H1 (cell line): ENCODE measurements around the gene SAMD4A. TPM values are rescaled to one million over a fixed set of nuclear protein-coding genes. Genes with fewer than 3 reads are reported as not detected.

Source experiments
- CTCF ChIA-PET: fragments of 300-600 bp; sonication (Branson Sonifier 250); formaldehyde crosslinking; loops from one replicate; lab custom pipeline; 2021; ENCODE audit not compliant: partially characterized antibody; lab: Charles Lee
- POLR2A ChIA-PET: fragments of 300-600 bp; sonication (Branson Sonifier 250); formaldehyde crosslinking; loops from one replicate; lab custom pipeline; 2021; ENCODE audit warnings: inconsistent platforms; ENCODE audit not compliant: partially characterized antibody; lab: Charles Lee
- DNase-seq, 2 experiments: peaks; one replicate each; pipeline versions ENCODE4 v3.0.0 to v3.0.0-alpha.2; 2010 to 2022; ENCODE audit warnings: low spot score in 2 of 2, low read depth in 1 of 2, mixed read lengths in 1 of 2
- FAIRE-seq: peaks from 2 replicates; lab custom pipeline; 2011; peaks lifted over from hg19 to GRCh38; lab: Jason Lieb, UNC
- H2AFZ ChIP-seq: 2 replicates; pipeline ENCODE4 v1.8.1; 2012; ENCODE audit warnings: low read length, inconsistent platforms
- H2AK5ac ChIP-seq: 2 replicates; pipeline ENCODE4 v1.6.1; 2013; ENCODE audit warnings: low read depth, low read length
- H2BK120ac ChIP-seq: replicated peaks from 2 replicates; pipeline ENCODE3; 2013; ENCODE audit warnings: low read depth, low read length, inconsistent platforms
- H2BK12ac ChIP-seq: 2 replicates; pipeline ENCODE4 v1.6.1; 2013; ENCODE audit warnings: low read depth, low read length
- H2BK15ac ChIP-seq: 2 replicates; pipeline ENCODE4 v1.6.1; 2013; ENCODE audit warnings: low read length
- H2BK20ac ChIP-seq: 2 replicates; pipeline ENCODE4 v1.6.1; 2013; ENCODE audit warnings: low read length
- H2BK5ac ChIP-seq: 2 replicates; pipeline ENCODE4 v1.6.1; 2013; ENCODE audit warnings: low read depth, low read length
- H3K14ac ChIP-seq: 2 replicates; pipeline ENCODE4 v1.6.1; 2013; ENCODE audit warnings: inconsistent platforms; ENCODE audit not compliant: insufficient read length
- H3K18ac ChIP-seq: 2 replicates; pipeline ENCODE4 v1.6.1; 2013; ENCODE audit warnings: low read length; ENCODE audit errors: extremely low read depth
- H3K23ac ChIP-seq: 2 replicates; pipeline ENCODE4 v1.6.1; 2013; ENCODE audit warnings: inconsistent platforms; ENCODE audit not compliant: insufficient read length
- H3K23me2 ChIP-seq: 2 replicates; pipeline ENCODE4 v1.6.1; 2013; ENCODE audit warnings: low read depth, low read length
- H3K27ac ChIP-seq: 2 replicates; pipeline ENCODE4 v1.6.1; 2011; ENCODE audit warnings: low read depth, low read length, inconsistent platforms
- H3K27me3 ChIP-seq, 4 experiments: replicated peaks in 1 of 4; 1 replicate in 1 of 4; 2 replicates in 3 of 4; pipeline versions ENCODE4 v1.6.1 to v1.8.1; 2011 to 2013; ENCODE audit warnings: low read length in 3 of 4, mild to moderate bottlenecking in 3 of 4, inconsistent platforms in 2 of 4, mixed read lengths in 2 of 4, moderate library complexity in 1 of 4; ENCODE audit not compliant: control insufficient read depth in 3 of 4, insufficient read depth in 3 of 4; ENCODE audit errors: extremely low read depth in 1 of 4
- H3K36me3 ChIP-seq, 4 experiments: 2 replicates each; pipeline versions ENCODE4 v1.6.1 to v1.8.1; 2011 to 2013; ENCODE audit warnings: mild to moderate bottlenecking in 4 of 4, low read length in 3 of 4, moderate library complexity in 2 of 4, control low read depth in 1 of 4, inconsistent platforms in 1 of 4; ENCODE audit not compliant: insufficient read depth in 4 of 4, control insufficient read depth in 2 of 4
- H3K4ac ChIP-seq: replicated peaks from 2 replicates; pipeline ENCODE3; 2013; ENCODE audit warnings: low read length, low read depth, mixed read lengths, inconsistent platforms; ENCODE audit not compliant: insufficient read length
- H3K4me1 ChIP-seq, 4 experiments: replicated peaks in 1 of 4; 1 replicate in 1 of 4; 2 replicates in 3 of 4; pipeline versions ENCODE4 v1.6.1 to v1.8.1; 2011 to 2013; ENCODE audit warnings: low read length in 3 of 4, inconsistent platforms in 2 of 4, mixed read lengths in 1 of 4; ENCODE audit not compliant: insufficient read depth in 4 of 4, control insufficient read depth in 3 of 4
- H3K4me2 ChIP-seq, 2 experiments: 2 replicates each; pipeline versions ENCODE4 v1.6.1 to v1.8.1; 2011 to 2013; ENCODE audit warnings: low read depth in 2 of 2, low read length in 2 of 2, control low read depth in 1 of 2, inconsistent platforms in 1 of 2, mild to moderate bottlenecking in 1 of 2; ENCODE audit not compliant: insufficient read depth in 1 of 2
- H3K4me3 ChIP-seq, 4 experiments: fragments of 200-600, 300-600 bp in 1 of 4; sonication (generic), shearing (Covaris generic), sonication (Bioruptor Twin) in 1 of 4; 2 replicates each; pipeline versions ENCODE4 v1.5.1 to v1.8.1; 2011 to 2016; ENCODE audit warnings: low read length in 4 of 4, low read depth in 3 of 4, control low read depth in 2 of 4, inconsistent platforms in 2 of 4, mild to moderate bottlenecking in 2 of 4, mixed read lengths in 1 of 4, moderate library complexity in 1 of 4; ENCODE audit not compliant: insufficient read depth in 2 of 4; ENCODE audit errors: extremely low read depth in 1 of 4
- H3K56ac ChIP-seq: replicated peaks from 2 replicates; pipeline ENCODE3; 2013; ENCODE audit warnings: low read depth, mild to moderate bottlenecking, mixed read lengths, low read length, inconsistent platforms; ENCODE audit not compliant: insufficient read length
- H3K79me1 ChIP-seq: 2 replicates; pipeline ENCODE4 v1.6.1; 2013; ENCODE audit warnings: low read depth, low read length, control low read depth
- H3K79me2 ChIP-seq, 2 experiments: 2 replicates each; pipeline versions ENCODE4 v1.6.1 to v1.8.1; 2012 to 2013; ENCODE audit warnings: low read length in 2 of 2, mild to moderate bottlenecking in 2 of 2, inconsistent platforms in 1 of 2; ENCODE audit not compliant: insufficient read depth in 2 of 2, control insufficient read depth in 1 of 2
- H3K9ac ChIP-seq, 4 experiments: replicated peaks in 1 of 4; 1 replicate in 1 of 4; 2 replicates in 3 of 4; pipeline versions ENCODE4 v1.6.1 to v1.8.1; 2011 to 2013; ENCODE audit warnings: low read depth in 3 of 4, low read length in 3 of 4, control low read depth in 2 of 4, mild to moderate bottlenecking in 2 of 4, moderate library complexity in 2 of 4, inconsistent platforms in 1 of 4; ENCODE audit errors: extremely low read depth in 1 of 4
- H3K9me3 ChIP-seq, 2 experiments: 2 replicates each; pipeline versions ENCODE4 v1.6.1 to v1.8.1; 2012 to 2013; ENCODE audit warnings: mild to moderate bottlenecking in 2 of 2, moderate library complexity in 2 of 2, control low read depth in 1 of 2, inconsistent platforms in 1 of 2, low read depth in 1 of 2, low read length in 1 of 2, mixed read lengths in 1 of 2; ENCODE audit not compliant: insufficient read depth in 2 of 2
- H4K20me1 ChIP-seq, 2 experiments: replicated peaks in 1 of 2; 2 replicates each; pipeline versions ENCODE3 to v1.8.1; 2011 to 2013; ENCODE audit warnings: inconsistent platforms in 2 of 2, low read length in 2 of 2, mild to moderate bottlenecking in 1 of 2; ENCODE audit not compliant: insufficient read depth in 2 of 2, control insufficient read depth in 1 of 2
- H4K5ac ChIP-seq: 2 replicates; pipeline ENCODE4 v1.6.1; 2013; ENCODE audit warnings: low read length, low read depth, mixed read lengths, inconsistent platforms; ENCODE audit not compliant: insufficient read length
- H4K8ac ChIP-seq: 2 replicates; pipeline ENCODE4 v1.8.0; 2013; ENCODE audit warnings: mild to moderate bottlenecking, moderate library complexity, low read length, inconsistent platforms; ENCODE audit not compliant: insufficient read depth; ENCODE audit errors: extremely low read depth
- H4K91ac ChIP-seq: replicated peaks from 2 replicates; pipeline ENCODE3; 2013; ENCODE audit warnings: low read length, mixed read lengths, inconsistent platforms; ENCODE audit not compliant: insufficient read length
- CBX8 ChIP-seq: fragments of 300-800, 300-1000 bp; sonication (generic); IDR thresholded peaks from 2 replicates; pipeline ENCODE4 v1.7.1; 2016; ENCODE audit warnings: low read depth, low read length, borderline replicate concordance
- FOSL1 ChIP-seq: IDR thresholded peaks from 2 replicates; pipeline ENCODE4 v1.6.1; 2011; ENCODE audit warnings: mild to moderate bottlenecking, low read depth, low read length, moderate library complexity; ENCODE audit not compliant: insufficient read depth
- JUN ChIP-seq: IDR thresholded peaks from 2 replicates; pipeline ENCODE4 v1.6.1; 2011; ENCODE audit warnings: low read depth, mild to moderate bottlenecking, improper control_type of control experiment, low read length
- KDM4A ChIP-seq: IDR thresholded peaks from one replicate; pipeline ENCODE4 v1.7.1; 2012; ENCODE audit warnings: low read depth, mild to moderate bottlenecking, moderate library complexity, low read length, inconsistent platforms; ENCODE audit not compliant: severe bottlenecking
- KDM5A ChIP-seq: fragments of 200-600 bp; IDR thresholded peaks from 2 replicates; pipeline ENCODE4 v1.7.1; 2012; ENCODE audit warnings: mild to moderate bottlenecking, low read length, inconsistent platforms, mixed read lengths
- RAD21 ChIP-seq, 2 experiments: IDR thresholded peaks in 1 of 2; conservative IDR thresholded peaks in 1 of 2; 2 replicates each; pipeline ENCODE4 v1.6.1; 2011; ENCODE audit warnings: low read depth in 2 of 2, low read length in 2 of 2, improper control_type of control experiment in 1 of 2, inconsistent platforms in 1 of 2, mild to moderate bottlenecking in 1 of 2, moderate library complexity in 1 of 2
- RNF2 ChIP-seq: fragments of 200-900, 300-1000 bp; sonication (generic); IDR thresholded peaks from 2 replicates; pipeline ENCODE4 v1.7.1; 2016; ENCODE audit warnings: borderline replicate concordance, low read depth, mild to moderate bottlenecking, antibody characterized with exemption, low read length; ENCODE audit not compliant: poor library complexity, severe bottlenecking; ENCODE audit errors: missing control alignments
- SP4 ChIP-seq: IDR thresholded peaks from 2 replicates; pipeline ENCODE4 v1.6.1; 2012; ENCODE audit warnings: low read length, inconsistent platforms
- TBP ChIP-seq: IDR thresholded peaks from 2 replicates; pipeline ENCODE4 v1.6.1; 2011; ENCODE audit warnings: low read depth, low read length, improper control_type of control experiment
- TEAD4 ChIP-seq: IDR thresholded peaks from 2 replicates; pipeline ENCODE4 v1.6.1; 2012; ENCODE audit warnings: low read depth, low read length, inconsistent platforms, mixed read lengths
- YY1 ChIP-seq: IDR thresholded peaks from 2 replicates; pipeline ENCODE4 v1.6.1; 2011; ENCODE audit warnings: low read depth, mild to moderate bottlenecking, low read length
- WGBS, 2 experiments: shearing (Covaris generic) in 1 of 2; methylation state at CpG; one replicate each; pipeline versions ENCODE4 v1.1.6 to v1.1.7; 2013 to 2015; ENCODE audit warnings: low lambda C conversion rate in 2 of 2, mixed read lengths in 2 of 2, inconsistent platforms in 1 of 2, low coverage in 1 of 2, missing lambda C conversion rate in 1 of 2; ENCODE audit not compliant: insufficient replicate concordance in 2 of 2, insufficient coverage in 1 of 2, insufficient read length in 1 of 2; ENCODE audit errors: extremely low coverage in 1 of 2, missing lambda C conversion rate in 1 of 2; 5-methylcytosine and 5-hydroxymethylcytosine counted together
- polyA plus RNA-seq, 7 experiments: library from polyadenylated mRNA; depleted of rRNA in 3 of 7; stranded (reverse) in 5 of 7; unstranded in 2 of 7; fragments of >200 nt in 5 of 7; fragments of 200-250 nt in 2 of 7; gene quantifications; 1 replicate in 5 of 7; 2 replicates in 1 of 7; 4 replicates in 1 of 7; pipeline versions ENCODE4 v1.2.1 to v1.2.3, GENCODE V29; 2011 to 2013; ENCODE audit warnings: missing spikeins in 2 of 7, mixed read lengths in 2 of 7
- total RNA-seq: library from RNA; stranded (reverse); fragmentation: NEBNext Ultra II Directional; extraction: Animal tissue kit (Norgen Biotek cat#: 25700); gene quantifications from 2 replicates; pipeline ENCODE4 v1.2.1, GENCODE V29; 2021
- TF ChIP-seq, protein P1 (sequence below): IDR thresholded peaks from 2 replicates; pipeline ENCODE4 v1.6.1; 2011; ENCODE audit warnings: low read depth, mild to moderate bottlenecking, low read length; ENCODE audit not compliant: insufficient read depth
- TF ChIP-seq, protein P2 (sequence below): IDR thresholded peaks from 2 replicates; pipeline ENCODE4 v1.6.1; 2012; ENCODE audit warnings: inconsistent platforms

SAMD4A gene
- total and polyA plus RNA-seq, 2 of the 8 experiments (the other 6 are each of a cell fraction or from before 2014, with no cell fraction given): 2.4 to 12.3 TPM

DNA sequence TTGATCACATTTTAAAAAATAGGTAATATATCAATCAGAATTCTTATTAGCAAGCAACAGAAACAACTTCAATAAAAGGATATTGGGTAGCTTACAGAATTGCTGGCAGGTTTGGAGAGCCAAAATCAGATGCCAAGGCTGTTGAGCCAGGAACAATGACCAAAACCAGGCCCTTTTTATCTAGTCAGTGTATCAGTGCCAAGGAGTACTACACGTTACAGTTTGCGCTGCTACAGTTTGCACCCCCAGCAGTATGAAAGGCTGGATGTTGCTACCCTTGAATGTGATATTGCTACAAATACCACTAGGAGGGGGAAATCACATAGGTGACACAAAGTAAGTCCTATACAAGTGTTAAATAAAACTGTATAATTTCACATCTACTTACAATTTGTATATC is 38.0 kb upstream of the SAMD4A start:
- no peak overlapping the region for H3K4ac ChIP-seq
- no peak overlapping the region for H4K91ac ChIP-seq
- no peak for TF ChIP-seq YY1
- TF ChIP-seq JUN: no peak
- no peak for TF ChIP-seq RAD21 (IDR thresholded peaks at IDR 0.05 in 1 of 2, conservative IDR thresholded peaks at IDR 0.05 in 1 of 2; ENCODE audit: low read depth in 2 of 2, low read length in 2 of 2)
- TF ChIP-seq, protein P1, sequence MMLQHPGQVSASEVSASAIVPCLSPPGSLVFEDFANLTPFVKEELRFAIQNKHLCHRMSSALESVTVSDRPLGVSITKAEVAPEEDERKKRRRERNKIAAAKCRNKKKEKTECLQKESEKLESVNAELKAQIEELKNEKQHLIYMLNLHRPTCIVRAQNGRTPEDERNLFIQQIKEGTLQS: no peak
- no peak for TF ChIP-seq FOSL1
- TF ChIP-seq TEAD4: no peak
- no peak for TF ChIP-seq KDM4A
- TF ChIP-seq SP4: no peak
- TF ChIP-seq, protein P2, sequence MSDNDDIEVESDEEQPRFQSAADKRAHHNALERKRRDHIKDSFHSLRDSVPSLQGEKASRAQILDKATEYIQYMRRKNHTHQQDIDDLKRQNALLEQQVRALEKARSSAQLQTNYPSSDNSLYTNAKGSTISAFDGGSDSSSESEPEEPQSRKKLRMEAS: no peak
- TF ChIP-seq CBX8: no peak
- TF ChIP-seq KDM5A: no peak
- TF ChIP-seq RNF2: no peak
- TF ChIP-seq TBP: no peak

More for the DNA sequence above, 38.0 kb upstream of the SAMD4A start:
- Histone ChIP-seq H3K9me3 (no peaks in the 10 kb centered on the region), H3K4me1 (peaks cover 0 to 3% (median 0%) of the 10 kb centered on the region in 4 experiments; a peak in 1 of 7 replicates), H4K5ac (no peak overlapping the region), H4K20me1 (no peaks in the 10 kb centered on the region), H3K56ac (no peak overlapping the region), H3K36me3 (peaks cover 0 to 11% (median 5%) of the 10 kb centered on the region in 4 experiments; a peak in 5 of 8 replicates), H2BK15ac (no peak overlapping the region), H4K8ac (no peak overlapping the region), H3K23ac (no peak overlapping the region), H3K14ac (no peak overlapping the region), H3K79me1 (no peaks in the 10 kb centered on the region), H2BK5ac (no peak overlapping the region), H3K79me2 (no peaks in the 10 kb centered on the region), H3K27me3 (no peaks in the 10 kb centered on the region), H3K18ac (no peak overlapping the region), H3K4me3 (no peak overlapping the region), H2AK5ac (no peak overlapping the region), H3K27ac (no peak overlapping the region), H3K9ac (no peak overlapping the region), H3K4me2 (no peak overlapping the region), H2AFZ (no peak overlapping the region), H3K23me2 (no peaks in the 10 kb centered on the region), H2BK20ac (no peak overlapping the region), H2BK12ac (no peak overlapping the region), H2BK120ac (no peak overlapping the region)
- CTCF ChIA-PET: interaction anchor here (0.6 to 1.3 kb wide), 4 partner anchors 12 to 162 kb away, joined by 3 to 5 read pairs (median 4); no protein-coding TSS in a partner anchor
- POLR2A ChIA-PET: interaction anchor here (1.0 kb wide), 1 partner anchor 10 kb away, joined by 3 read pairs; no protein-coding TSS in a partner anchor
- 86% methylated on average over 2 of the region's 2 CpGs; no CpG with 5 or more reads in 1 of the 2 experiments for WGBS, 2 experiments
- DNase-seq: no peak
- FAIRE-seq: no peak
